ENCODE results near the gene XXYLT1.

XXYLT1 gene

DNA sequence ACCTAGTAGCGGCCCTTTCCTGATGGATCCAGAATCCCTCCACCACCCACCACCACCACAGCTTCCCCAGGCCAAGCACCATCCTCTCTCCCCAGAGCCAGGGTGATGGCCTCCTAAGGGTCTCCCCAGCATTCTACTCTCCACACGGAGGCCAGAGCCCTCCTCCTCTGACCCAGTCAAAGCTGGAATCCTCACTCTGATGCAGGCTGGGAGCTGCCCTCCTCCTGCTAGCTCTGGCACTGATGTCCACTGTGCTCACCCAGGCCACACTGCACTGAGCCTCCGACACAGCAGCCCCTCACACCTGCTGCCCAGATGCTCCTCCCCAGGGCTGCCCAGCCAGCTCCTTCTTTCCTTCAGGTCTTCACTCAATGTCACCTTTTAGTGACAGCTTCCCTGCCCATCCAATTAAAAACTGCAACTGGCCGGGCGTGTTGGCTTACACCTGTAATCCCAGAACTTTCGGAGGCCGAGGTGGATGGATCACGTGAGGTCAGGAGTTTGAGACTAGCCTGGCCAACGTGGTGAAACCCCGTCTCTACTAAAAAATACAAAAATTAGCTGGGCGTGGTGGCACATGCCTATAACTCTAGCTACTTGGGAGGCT lies 21.0 kb downstream of the XXYLT1 start:
- no peaks in the 10 kb centered on the region for H4K20me1 ChIP-seq (ENCODE audit: low read depth, low read length)
- no peak for TF ChIP-seq EZH2phosphoT487 (conservative IDR thresholded peaks at IDR 0.05; ENCODE audit: low read length)
- TF ChIP-seq, protein P1, sequence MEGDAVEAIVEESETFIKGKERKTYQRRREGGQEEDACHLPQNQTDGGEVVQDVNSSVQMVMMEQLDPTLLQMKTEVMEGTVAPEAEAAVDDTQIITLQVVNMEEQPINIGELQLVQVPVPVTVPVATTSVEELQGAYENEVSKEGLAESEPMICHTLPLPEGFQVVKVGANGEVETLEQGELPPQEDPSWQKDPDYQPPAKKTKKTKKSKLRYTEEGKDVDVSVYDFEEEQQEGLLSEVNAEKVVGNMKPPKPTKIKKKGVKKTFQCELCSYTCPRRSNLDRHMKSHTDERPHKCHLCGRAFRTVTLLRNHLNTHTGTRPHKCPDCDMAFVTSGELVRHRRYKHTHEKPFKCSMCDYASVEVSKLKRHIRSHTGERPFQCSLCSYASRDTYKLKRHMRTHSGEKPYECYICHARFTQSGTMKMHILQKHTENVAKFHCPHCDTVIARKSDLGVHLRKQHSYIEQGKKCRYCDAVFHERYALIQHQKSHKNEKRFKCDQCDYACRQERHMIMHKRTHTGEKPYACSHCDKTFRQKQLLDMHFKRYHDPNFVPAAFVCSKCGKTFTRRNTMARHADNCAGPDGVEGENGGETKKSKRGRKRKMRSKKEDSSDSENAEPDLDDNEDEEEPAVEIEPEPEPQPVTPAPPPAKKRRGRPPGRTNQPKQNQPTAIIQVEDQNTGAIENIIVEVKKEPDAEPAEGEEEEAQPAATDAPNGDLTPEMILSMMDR (IDR thresholded peaks at IDR 0.05; ENCODE audit: insufficient read depth, low read length, poor library complexity, severe bottlenecking): no peak

DNA sequence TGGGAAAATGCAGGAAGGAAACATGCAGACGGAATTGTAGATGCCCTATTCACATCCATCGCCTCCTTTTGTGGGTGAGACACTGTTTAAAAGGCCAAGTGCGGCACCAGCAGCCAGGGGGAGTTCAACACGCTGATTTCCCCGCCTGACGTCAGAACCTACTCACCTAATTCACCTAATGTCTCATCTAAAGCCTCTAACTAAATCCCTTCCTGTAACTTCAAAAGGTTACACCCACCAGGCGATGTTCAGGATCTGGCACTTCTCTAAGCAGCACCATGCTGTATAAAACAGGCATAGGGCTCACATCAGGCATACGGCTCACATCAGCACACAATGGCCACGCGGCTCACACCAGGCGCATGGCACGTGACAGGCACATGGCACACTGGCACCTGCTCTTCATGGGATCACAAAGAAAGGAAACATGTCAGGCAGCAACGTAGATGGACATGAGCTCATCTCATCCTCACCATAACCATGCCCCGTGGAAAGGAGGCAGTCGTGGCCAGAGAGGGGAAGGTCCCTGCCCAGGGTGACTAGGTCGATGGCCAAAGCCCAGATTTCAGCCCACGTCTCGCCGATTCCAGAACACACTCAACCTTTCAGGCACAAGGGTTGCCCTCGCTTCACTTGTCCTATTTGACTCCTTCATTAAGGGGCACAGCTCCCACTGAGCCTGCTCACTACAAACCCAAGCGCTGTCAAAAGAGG lies 21.7 kb downstream of the XXYLT1 start:
- TF ChIP-seq, protein P1 (IDR thresholded peaks at IDR 0.05; ENCODE audit: insufficient read depth, low read length, poor library complexity, severe bottlenecking): no peak
- no peak for TF ChIP-seq EZH2phosphoT487 (conservative IDR thresholded peaks at IDR 0.05; ENCODE audit: low read length)
- Histone ChIP-seq H3K27ac (ENCODE audit: low read depth, low read length) (no peak overlapping the region), H3K9me2 (replicated peaks; ENCODE audit: insufficient read depth, low read length) (no peaks in the 10 kb centered on the region), H3K79me2 (ENCODE audit: insufficient read depth, low read length) (no peaks in the 10 kb centered on the region), H3K27me3 (ENCODE audit: low read length) (no peaks in the 10 kb centered on the region), H3K9ac (ENCODE audit: low read length) (no peak overlapping the region), H3K36me3 (ENCODE audit: low read length) (no peaks in the 10 kb centered on the region), H3K4me2 (ENCODE audit: low read depth, low read length, poor library complexity, severe bottlenecking) (no peak overlapping the region), H3F3A (ENCODE audit: insufficient read depth) (no peaks in the 10 kb centered on the region), H3K9me3 (ENCODE audit: insufficient read depth, low read length) (no peaks in the 10 kb centered on the region), H3K4me3 (ENCODE audit: insufficient read depth, low read length, poor library complexity, severe bottlenecking) (no peak overlapping the region), H2AFZ (ENCODE audit: low read depth, low read length, severe bottlenecking) (no peak overlapping the region), H4K20me1 (ENCODE audit: low read depth, low read length) (no peaks in the 10 kb centered on the region)

More for the DNA sequence above, 21.0 kb downstream of the XXYLT1 start:
- Histone ChIP-seq H3K4me3 (ENCODE audit: insufficient read depth, low read length, poor library complexity, severe bottlenecking) (no peak overlapping the region), H3K9me3 (ENCODE audit: insufficient read depth, low read length) (no peaks in the 10 kb centered on the region), H3F3A (ENCODE audit: insufficient read depth) (no peaks in the 10 kb centered on the region), H3K79me2 (ENCODE audit: insufficient read depth, low read length) (no peaks in the 10 kb centered on the region), H3K4me2 (ENCODE audit: low read depth, low read length, poor library complexity, severe bottlenecking) (no peak overlapping the region), H2AFZ (ENCODE audit: low read depth, low read length, severe bottlenecking) (no peak overlapping the region), H3K27me3 (ENCODE audit: low read length) (no peaks in the 10 kb centered on the region), H3K9me2 (replicated peaks; ENCODE audit: insufficient read depth, low read length) (no peaks in the 10 kb centered on the region), H3K9ac (ENCODE audit: low read length) (no peak overlapping the region), H3K27ac (ENCODE audit: low read depth, low read length) (no peak overlapping the region), H3K36me3 (ENCODE audit: low read length) (no peaks in the 10 kb centered on the region)

DNA sequence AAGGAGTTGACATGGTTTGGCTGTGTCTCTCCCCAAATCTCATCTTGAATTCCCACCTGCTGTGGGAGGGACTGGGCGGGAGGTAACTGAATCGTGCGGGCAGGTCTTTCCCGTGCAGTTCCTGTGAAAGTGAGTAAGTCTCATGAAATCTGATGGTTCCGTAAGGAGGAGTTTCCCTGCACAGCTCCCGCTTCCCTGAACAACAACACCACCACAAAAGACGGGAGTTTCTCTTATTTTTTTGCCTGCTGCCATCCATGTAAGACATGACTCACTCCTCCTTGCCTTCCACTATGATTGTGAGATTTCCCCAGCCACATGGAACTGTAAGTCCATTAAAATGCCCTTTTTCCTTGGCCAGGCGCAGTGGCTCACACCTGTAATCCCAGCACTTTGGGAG lies 22.7 kb downstream of the XXYLT1 start:
- no peak overlapping the region for H3K27ac ChIP-seq (ENCODE audit: low read depth, low read length)
- H3K79me2 ChIP-seq (ENCODE audit: insufficient read depth, low read length): no peaks in the 10 kb centered on the region
- TF ChIP-seq, protein P1 (IDR thresholded peaks at IDR 0.05; ENCODE audit: insufficient read depth, low read length, poor library complexity, severe bottlenecking): no peak
- no peak for TF ChIP-seq EZH2phosphoT487 (conservative IDR thresholded peaks at IDR 0.05; ENCODE audit: low read length)

More for the DNA sequence above, 22.7 kb downstream of the XXYLT1 start:
- no peak overlapping the region for H3K9ac ChIP-seq (ENCODE audit: low read length)
- no peaks in the 10 kb centered on the region for H3K36me3 ChIP-seq (ENCODE audit: low read length)
- H3K9me3 ChIP-seq (ENCODE audit: insufficient read depth, low read length): no peaks in the 10 kb centered on the region
- no peaks in the 10 kb centered on the region for H3K9me2 ChIP-seq (replicated peaks; ENCODE audit: insufficient read depth, low read length)
- no peaks in the 10 kb centered on the region for H3F3A ChIP-seq (ENCODE audit: insufficient read depth)
- no peaks in the 10 kb centered on the region for H4K20me1 ChIP-seq (ENCODE audit: low read depth, low read length)
- H2AFZ ChIP-seq (ENCODE audit: low read depth, low read length, severe bottlenecking): no peak overlapping the region
- H3K27me3 ChIP-seq (ENCODE audit: low read length): no peaks in the 10 kb centered on the region
- H3K4me2 ChIP-seq (ENCODE audit: low read depth, low read length, poor library complexity, severe bottlenecking): no peak overlapping the region
- no peak overlapping the region for H3K4me3 ChIP-seq (ENCODE audit: insufficient read depth, low read length, poor library complexity, severe bottlenecking)

Data from SU-DHL-6 (cell line).